ENCODE results near the gene AMACR.

AMACR gene

GRCh38 chr5:33975852-33976251, 32.0 kb downstream of the AMACR start:
- no peak overlapping the region for H3K4me3 ChIP-seq (ENCODE audit: low read depth, low read length)
- no peak for DNase-seq (ENCODE audit: low read depth)
- no peak for TF ChIP-seq CTCF (IDR thresholded peaks at IDR 0.05; ENCODE audit: control insufficient read depth, extremely low read depth, insufficient read depth)

GRCh38 chr5:33973271-33973670, 34.6 kb downstream of the AMACR start:
- DNase-seq (ENCODE audit: low read depth) = no peak
- no peak for TF ChIP-seq CTCF (IDR thresholded peaks at IDR 0.05; ENCODE audit: control insufficient read depth, extremely low read depth, insufficient read depth)
- no peak overlapping the region for H3K4me3 ChIP-seq (ENCODE audit: low read depth, low read length)

GRCh38 chr5:33969572-33970452, 38.0 kb downstream of the AMACR start:
- H3K4me3 ChIP-seq (ENCODE audit: low read depth, low read length) = no peak overlapping the region
- DNase-seq (ENCODE audit: low read depth) = peak; percentile 49
- TF ChIP-seq CTCF (IDR thresholded peaks at IDR 0.05; ENCODE audit: control insufficient read depth, extremely low read depth, insufficient read depth) = peak; percentile 81

- no peak for DNase-seq (ENCODE audit: low read depth)
- no peak for TF ChIP-seq CTCF (IDR thresholded peaks at IDR 0.05; ENCODE audit: control insufficient read depth, extremely low read depth, insufficient read depth)
- H3K4me3 ChIP-seq (ENCODE audit: low read depth, low read length) = no peak overlapping the region
These were observed 39.4 kb downstream of the AMACR start for GRCh38 chr5:33968211-33969005.

GRCh38 chr5:33966805-33967204, 41.0 kb downstream of the AMACR start:
- no peak for DNase-seq (ENCODE audit: low read depth)
- TF ChIP-seq CTCF (IDR thresholded peaks at IDR 0.05; ENCODE audit: control insufficient read depth, extremely low read depth, insufficient read depth) = no peak
- no peak overlapping the region for H3K4me3 ChIP-seq (ENCODE audit: low read depth, low read length)

- no peak overlapping the region for H3K4me3 ChIP-seq (ENCODE audit: low read depth, low read length)
- TF ChIP-seq CTCF (IDR thresholded peaks at IDR 0.05; ENCODE audit: control insufficient read depth, extremely low read depth, insufficient read depth) = no peak
- no peak for DNase-seq (ENCODE audit: low read depth)
These were observed 43.6 kb downstream of the AMACR start for GRCh38 chr5:33964132-33964700.
